Endodermal cell (in vitro differentiated cells): ENCODE measurements around the gene GOLGA6L7. TPM values are rescaled to one million over a fixed set of nuclear protein-coding genes. Genes with fewer than 3 reads are reported as not detected.
"Not testable (repeated sequence)": the region's sequence is repeated elsewhere in the genome, so short reads cannot be mapped to it uniquely, and the experiment has no call there.

ENCODE experiments used
- DNase-seq: peaks from one replicate; pipeline ENCODE4 v3.0.0-alpha.2; 2017
- H3K27ac ChIP-seq: 2 replicates; pipeline ENCODE4 v1.5.1; 2013; ENCODE audit warnings: mild to moderate bottlenecking, low read depth, low read length, moderate library complexity
- H3K27me3 ChIP-seq: 2 replicates; pipeline ENCODE4 v1.6.1; 2013; ENCODE audit warnings: mild to moderate bottlenecking, low read length, moderate library complexity; ENCODE audit not compliant: insufficient read depth, control insufficient read depth, poor library complexity, severe bottlenecking
- H3K36me3 ChIP-seq: 2 replicates; pipeline ENCODE4 v1.7.0; 2013; ENCODE audit warnings: mild to moderate bottlenecking, low read length, moderate library complexity; ENCODE audit not compliant: control insufficient read depth, insufficient read depth
- H3K4me1 ChIP-seq: one replicate; pipeline ENCODE4 v1.7.0; 2013; ENCODE audit warnings: low read length; ENCODE audit not compliant: control insufficient read depth, insufficient read depth
- H3K4me3 ChIP-seq: 2 replicates; pipeline ENCODE4 v1.5.1; 2013; ENCODE audit warnings: mild to moderate bottlenecking, low read length, moderate library complexity
- H3K9ac ChIP-seq: 2 replicates; pipeline ENCODE4 v1.6.1; 2013; ENCODE audit warnings: mild to moderate bottlenecking, low read length, moderate library complexity; ENCODE audit not compliant: poor library complexity, severe bottlenecking; ENCODE audit errors: extremely low read depth
- H3K9me3 ChIP-seq: 2 replicates; pipeline ENCODE4 v1.6.1; 2013; ENCODE audit warnings: mild to moderate bottlenecking, low read length, moderate library complexity; ENCODE audit not compliant: control insufficient read depth
- H3K27ac Mint-ChIP-seq: 2 replicates; pipeline ENCODE4 v1.8.0; 2020; ENCODE audit warnings: mixed read lengths
- H3K27me3 Mint-ChIP-seq: 2 replicates; pipeline ENCODE4 v1.8.0; 2021; ENCODE audit warnings: mild to moderate bottlenecking, mixed read lengths; ENCODE audit not compliant: insufficient read depth
- H3K36me3 Mint-ChIP-seq: 2 replicates; pipeline ENCODE4 v1.8.0; 2020; ENCODE audit warnings: low read depth, mixed read lengths
- H3K4me1 Mint-ChIP-seq: 2 replicates; pipeline ENCODE4 v1.8.0; 2020; ENCODE audit warnings: mixed read lengths
- H3K4me3 Mint-ChIP-seq: 2 replicates; pipeline ENCODE4 v1.8.0; 2020; ENCODE audit warnings: mild to moderate bottlenecking, moderate library complexity, mixed read lengths
- H3K9me3 Mint-ChIP-seq: 2 replicates; pipeline ENCODE4 v1.8.0; 2020; ENCODE audit warnings: mild to moderate bottlenecking, mixed read lengths
- WGBS, 2 experiments: methylation state at CpG; one replicate each; pipeline versions ENCODE4 v1.1.5 to v1.1.7; 2013; ENCODE audit warnings: missing lambda C conversion rate in 2 of 2, mixed read lengths in 1 of 2; ENCODE audit not compliant: insufficient coverage in 1 of 2, insufficient read length in 1 of 2; 5-methylcytosine and 5-hydroxymethylcytosine counted together
- total RNA-seq, 2 donors: library from RNA; stranded (reverse); fragmentation: NEBNext Ultra II Directional in 1 of 2; extraction: Animal tissue kit (Norgen Biotek cat#: 25700) in 1 of 2; gene quantifications; 2 replicates in 1 of 2; 3 replicates in 1 of 2; pipeline ENCODE4 v1.2.1, GENCODE V29; 2021
- TF ChIP-seq, protein P1 (sequence below): fragments of 200-600 bp; sonication (generic); conservative IDR thresholded peaks from 2 replicates; pipeline ENCODE4 v1.5.0; 2021; ENCODE audit warnings: antibody characterized with exemption, mild to moderate bottlenecking

GOLGA6L7 gene
- total RNA-seq, 2 donors from 2014 or later, result 0.15 TPM; not detected in 1

DNA sequence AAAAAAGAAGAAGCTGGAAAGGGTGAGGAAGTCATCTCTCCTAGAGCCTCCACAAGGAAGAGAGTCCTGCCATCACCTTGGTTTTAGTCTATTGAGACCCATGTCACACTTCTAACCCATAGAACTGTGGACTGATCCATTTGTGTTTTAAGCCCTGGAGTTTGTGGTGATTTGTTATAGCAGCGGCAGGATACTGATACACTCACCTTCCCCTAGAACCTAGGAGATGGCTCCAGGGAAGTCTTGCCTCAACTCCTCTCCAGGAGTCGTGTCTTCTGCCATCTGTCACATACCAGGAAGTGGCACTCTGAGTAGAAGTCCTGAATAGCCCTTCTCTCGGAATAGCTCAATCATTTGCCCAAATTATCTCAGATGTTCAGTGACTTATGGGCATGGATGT is 22.7 kb upstream of the GOLGA6L7 start:
- Histone ChIP-seq H3K9me3 (peaks cover 8% of the 10 kb centered on the region), H3K36me3 (no peaks in the 10 kb centered on the region), H3K27ac (no peak overlapping the region), H3K9ac (no peak overlapping the region), H3K27me3 (no peaks in the 10 kb centered on the region), H3K4me3 (no peak overlapping the region), H3K4me1 (peaks cover 5% of the 10 kb centered on the region)
- Mint-ChIP-seq H3K27ac (no peak overlapping the region), H3K9me3 (peaks cover 6% of the 10 kb centered on the region), H3K27me3 (peaks cover 6% of the 10 kb centered on the region), H3K36me3 (no peaks in the 10 kb centered on the region), H3K4me3 (no peak overlapping the region), H3K4me1 (peaks cover 10% of the 10 kb centered on the region)
- TF ChIP-seq, protein P1, sequence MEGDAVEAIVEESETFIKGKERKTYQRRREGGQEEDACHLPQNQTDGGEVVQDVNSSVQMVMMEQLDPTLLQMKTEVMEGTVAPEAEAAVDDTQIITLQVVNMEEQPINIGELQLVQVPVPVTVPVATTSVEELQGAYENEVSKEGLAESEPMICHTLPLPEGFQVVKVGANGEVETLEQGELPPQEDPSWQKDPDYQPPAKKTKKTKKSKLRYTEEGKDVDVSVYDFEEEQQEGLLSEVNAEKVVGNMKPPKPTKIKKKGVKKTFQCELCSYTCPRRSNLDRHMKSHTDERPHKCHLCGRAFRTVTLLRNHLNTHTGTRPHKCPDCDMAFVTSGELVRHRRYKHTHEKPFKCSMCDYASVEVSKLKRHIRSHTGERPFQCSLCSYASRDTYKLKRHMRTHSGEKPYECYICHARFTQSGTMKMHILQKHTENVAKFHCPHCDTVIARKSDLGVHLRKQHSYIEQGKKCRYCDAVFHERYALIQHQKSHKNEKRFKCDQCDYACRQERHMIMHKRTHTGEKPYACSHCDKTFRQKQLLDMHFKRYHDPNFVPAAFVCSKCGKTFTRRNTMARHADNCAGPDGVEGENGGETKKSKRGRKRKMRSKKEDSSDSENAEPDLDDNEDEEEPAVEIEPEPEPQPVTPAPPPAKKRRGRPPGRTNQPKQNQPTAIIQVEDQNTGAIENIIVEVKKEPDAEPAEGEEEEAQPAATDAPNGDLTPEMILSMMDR, result no peak
- DNase-seq, result no peak
- 82 to 94% methylated on average over 2 to 3 of the region's 3 CpGs for WGBS, 2 experiments

DNA sequence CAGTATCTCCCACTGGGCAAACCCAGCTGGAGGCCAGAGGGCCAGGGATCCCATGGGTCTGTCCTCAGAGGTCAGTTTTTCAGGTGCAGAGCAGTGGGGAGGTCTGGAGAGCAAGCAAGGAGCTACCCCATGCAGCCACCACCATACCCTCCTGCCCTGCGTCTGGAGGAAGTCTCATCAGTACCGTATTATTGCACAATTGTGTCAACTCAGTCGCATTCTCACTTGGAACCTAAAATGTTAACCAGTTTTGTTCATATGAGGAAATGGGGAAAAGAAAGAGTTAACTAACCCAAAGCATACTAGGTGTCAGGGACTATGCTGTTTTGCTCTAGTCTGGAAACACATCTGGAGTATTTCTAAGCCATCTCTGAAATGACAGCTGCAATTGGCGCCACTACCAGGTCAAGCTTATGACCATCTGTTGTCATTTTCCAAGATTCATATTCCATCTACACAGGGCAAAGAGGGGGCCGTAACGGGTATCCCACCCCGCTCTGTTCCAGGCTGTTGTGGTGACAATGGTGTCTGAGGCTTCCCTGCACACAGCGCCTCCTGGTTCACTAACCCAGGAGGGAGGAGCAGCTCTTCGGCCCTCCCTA is 20.4 kb upstream of the GOLGA6L7 start:
- Mint-ChIP-seq H3K9me3 (peaks cover 6% of the 10 kb centered on the region), H3K4me1 (no peaks in the 10 kb centered on the region), H3K27me3 (peaks cover 6% of the 10 kb centered on the region), H3K27ac (no peak overlapping the region), H3K36me3 (no peaks in the 10 kb centered on the region), H3K4me3 (no peak overlapping the region)
- Histone ChIP-seq H3K9ac (no peak overlapping the region), H3K4me1 (no peaks in the 10 kb centered on the region), H3K36me3 (no peaks in the 10 kb centered on the region), H3K9me3 (peaks cover 8% of the 10 kb centered on the region), H3K27me3 (no peaks in the 10 kb centered on the region), H3K27ac (no peak overlapping the region), H3K4me3 (no peak overlapping the region)
- no peak for DNase-seq
- WGBS, 2 experiments, result 93 to 96% methylated on average over 3 to 9 of the region's 9 CpGs
- TF ChIP-seq, protein P1, result no peak

DNA sequence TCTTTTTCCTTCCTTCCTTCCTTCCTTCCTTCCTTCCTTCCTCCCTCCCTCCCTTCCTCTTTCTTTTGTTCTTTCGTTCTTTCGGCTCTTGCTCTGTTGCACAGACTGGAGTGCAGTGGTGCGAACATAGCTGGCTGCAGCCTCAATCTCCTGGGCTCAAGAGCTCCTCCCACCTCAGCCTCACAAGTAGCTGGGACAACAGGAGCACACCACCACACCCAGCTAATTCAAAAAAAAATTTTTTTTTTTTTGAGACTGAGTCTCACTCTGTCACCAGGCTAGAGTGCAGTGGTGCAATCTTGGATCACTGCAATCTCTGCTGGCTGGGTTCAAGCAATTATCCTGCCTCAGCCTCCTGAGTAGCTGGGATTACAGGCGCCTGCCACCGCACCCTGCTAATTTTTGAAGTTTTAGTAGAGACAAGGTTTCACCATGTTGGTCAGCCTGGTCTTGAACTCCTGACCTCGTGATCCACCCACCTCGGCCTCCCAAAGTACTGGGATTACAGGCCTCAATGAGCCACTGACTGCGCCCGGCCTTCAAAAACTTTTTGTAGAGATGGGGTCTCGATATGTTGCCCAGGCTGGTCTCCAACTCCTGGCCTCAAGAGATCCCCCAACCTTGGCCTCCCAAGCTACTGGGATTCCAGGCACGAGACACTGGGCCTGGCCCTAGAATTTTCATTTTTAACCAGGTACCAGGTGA is 13.3 kb upstream of the GOLGA6L7 start:
- 96 to 98% methylated on average over 6 to 11 of the region's 11 CpGs for WGBS, 2 experiments
- H3K36me3 Mint-ChIP-seq, result not testable (repeated sequence)

More for the DNA sequence above, 13.3 kb upstream of the GOLGA6L7 start:
- not testable (repeated sequence) for DNase-seq, H3K4me1 Mint-ChIP-seq, H3K27me3 Mint-ChIP-seq, H3K27ac ChIP-seq, H3K9me3 Mint-ChIP-seq, H3K9me3 ChIP-seq, H3K9ac ChIP-seq, H3K4me3 Mint-ChIP-seq, H3K36me3 ChIP-seq, H3K4me3 ChIP-seq, H3K27ac Mint-ChIP-seq, H3K4me1 ChIP-seq, H3K27me3 ChIP-seq
